ENCODE measurements around the gene PLEKHM3. TPM values are rescaled to one million over a fixed set of nuclear protein-coding genes. Genes with fewer than 3 reads are reported as not detected.

PLEKHM3 gene
- total RNA-seq, 1 donor from 2014 or later: 18.3 TPM

DNA sequence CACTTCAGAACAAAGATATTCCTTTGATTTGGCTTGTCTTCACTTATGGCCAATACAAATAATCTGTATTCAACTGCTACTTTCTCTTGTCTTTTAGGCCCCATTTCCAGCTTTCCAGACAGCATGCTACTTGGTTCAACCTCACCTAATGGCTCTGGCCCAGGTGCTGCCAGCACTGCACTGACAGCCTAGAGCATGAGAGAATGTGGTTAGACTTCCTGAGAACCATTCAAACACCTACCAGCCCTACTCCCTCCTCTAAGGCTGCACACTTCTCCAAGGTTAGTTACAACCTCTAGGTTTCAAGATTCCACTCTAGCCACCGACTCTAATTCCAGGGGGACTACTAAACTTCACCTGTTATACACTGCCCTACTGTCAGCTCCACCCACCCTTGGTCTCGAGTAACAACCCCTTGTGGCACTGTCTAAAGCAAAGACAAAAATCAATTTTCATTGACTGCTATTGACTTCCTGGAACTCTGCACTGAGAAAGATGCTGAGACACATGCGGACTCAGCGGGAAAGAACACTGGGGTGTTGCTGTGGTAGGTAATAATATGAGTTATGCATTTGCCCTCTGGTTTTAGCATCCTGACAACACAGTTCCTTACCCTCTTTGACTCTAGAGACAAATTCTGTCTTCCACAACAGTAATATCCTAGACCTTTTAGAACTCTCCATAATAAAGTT lies 38.2 kb downstream of the PLEKHM3 start:
- Histone ChIP-seq H3K9me3 (no peaks in the 10 kb centered on the region), H3K4me3 (no peak overlapping the region), H3K27me3 (no peaks in the 10 kb centered on the region), H3K4me1 (no peaks in the 10 kb centered on the region), H3K27ac (no peak overlapping the region), H3K36me3 (no peaks in the 10 kb centered on the region)
- TF ChIP-seq, protein P1, sequence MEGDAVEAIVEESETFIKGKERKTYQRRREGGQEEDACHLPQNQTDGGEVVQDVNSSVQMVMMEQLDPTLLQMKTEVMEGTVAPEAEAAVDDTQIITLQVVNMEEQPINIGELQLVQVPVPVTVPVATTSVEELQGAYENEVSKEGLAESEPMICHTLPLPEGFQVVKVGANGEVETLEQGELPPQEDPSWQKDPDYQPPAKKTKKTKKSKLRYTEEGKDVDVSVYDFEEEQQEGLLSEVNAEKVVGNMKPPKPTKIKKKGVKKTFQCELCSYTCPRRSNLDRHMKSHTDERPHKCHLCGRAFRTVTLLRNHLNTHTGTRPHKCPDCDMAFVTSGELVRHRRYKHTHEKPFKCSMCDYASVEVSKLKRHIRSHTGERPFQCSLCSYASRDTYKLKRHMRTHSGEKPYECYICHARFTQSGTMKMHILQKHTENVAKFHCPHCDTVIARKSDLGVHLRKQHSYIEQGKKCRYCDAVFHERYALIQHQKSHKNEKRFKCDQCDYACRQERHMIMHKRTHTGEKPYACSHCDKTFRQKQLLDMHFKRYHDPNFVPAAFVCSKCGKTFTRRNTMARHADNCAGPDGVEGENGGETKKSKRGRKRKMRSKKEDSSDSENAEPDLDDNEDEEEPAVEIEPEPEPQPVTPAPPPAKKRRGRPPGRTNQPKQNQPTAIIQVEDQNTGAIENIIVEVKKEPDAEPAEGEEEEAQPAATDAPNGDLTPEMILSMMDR (IDR thresholded peaks at IDR 0.05): no peak
- intact Hi-C loops (cut with DNase I): no loop called here
- DNase-seq (ENCODE audit: low spot score in 2 of 2): no peak

DNA sequence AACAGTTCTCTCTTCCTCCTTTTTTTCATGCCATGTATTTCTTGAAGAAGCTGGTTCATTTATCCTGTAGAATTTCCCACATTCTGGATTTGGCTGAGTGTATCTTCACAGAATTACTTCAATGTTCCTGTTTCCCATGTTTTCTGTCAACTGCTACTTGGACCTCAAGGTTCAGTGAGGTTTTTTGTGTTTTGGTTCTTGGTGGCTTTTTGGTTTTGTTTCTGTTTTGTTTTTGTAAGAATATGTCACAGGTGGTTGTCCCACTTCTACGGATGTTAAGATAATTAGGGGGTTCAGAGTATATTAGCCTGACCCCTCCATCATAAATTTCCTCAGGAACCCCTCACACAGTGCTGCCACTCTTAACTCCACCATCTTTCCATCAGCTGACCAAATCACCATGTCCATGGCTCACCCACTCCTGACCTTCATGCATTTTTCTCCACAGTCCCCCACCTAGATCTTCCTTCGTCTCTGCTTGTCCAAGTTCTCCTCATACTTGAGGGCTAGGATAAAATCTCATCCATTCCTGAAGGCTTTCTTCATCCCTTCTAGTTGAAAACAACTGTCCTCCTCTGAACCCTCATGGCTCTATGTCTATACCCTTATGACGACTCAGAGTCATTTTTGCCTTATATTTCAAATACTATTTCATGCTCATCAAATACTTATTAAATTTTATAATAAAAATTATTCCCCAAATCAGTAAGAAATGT lies 40.4 kb downstream of the PLEKHM3 start:
- TF ChIP-seq, protein P1 (IDR thresholded peaks at IDR 0.05): no peak
- no peak overlapping the region for H3K27ac ChIP-seq
- no peaks in the 10 kb centered on the region for H3K27me3 ChIP-seq
- H3K4me1 ChIP-seq: no peaks in the 10 kb centered on the region
- no peaks in the 10 kb centered on the region for H3K9me3 ChIP-seq
- no peak overlapping the region for H3K4me3 ChIP-seq
- intact Hi-C loops (cut with DNase I): no loop called here
- no peaks in the 10 kb centered on the region for H3K36me3 ChIP-seq
- DNase-seq (ENCODE audit: low spot score in 2 of 2): no peak

DNA sequence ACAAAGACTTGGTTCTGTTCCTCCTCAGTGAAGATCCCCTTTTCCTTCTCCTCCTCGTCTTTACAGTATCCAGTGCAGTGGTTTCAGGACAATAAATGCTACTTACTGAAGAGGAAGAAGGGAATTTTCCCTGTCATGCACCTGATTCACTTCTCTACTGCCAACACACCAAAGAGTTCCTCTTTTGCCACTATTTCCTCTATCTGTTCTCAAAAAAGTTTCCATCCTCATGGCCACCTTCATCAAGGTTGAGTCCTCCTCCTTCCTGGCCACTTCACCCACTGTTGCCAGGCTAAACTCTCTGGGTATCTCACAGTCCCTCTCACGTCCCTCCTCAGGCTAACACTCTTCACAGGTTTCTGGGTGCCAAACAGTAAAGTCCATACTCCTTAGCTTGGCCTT lies 41.7 kb downstream of the PLEKHM3 start:
- TF ChIP-seq, protein P1 (IDR thresholded peaks at IDR 0.05): no peak
- intact Hi-C loops (cut with DNase I): no loop called here
- Histone ChIP-seq H3K4me3 (no peak overlapping the region), H3K27me3 (no peaks in the 10 kb centered on the region), H3K9me3 (no peaks in the 10 kb centered on the region), H3K36me3 (no peaks in the 10 kb centered on the region), H3K27ac (no peak overlapping the region), H3K4me1 (no peaks in the 10 kb centered on the region)
- DNase-seq (ENCODE audit: low spot score in 2 of 2): no peak

DNA sequence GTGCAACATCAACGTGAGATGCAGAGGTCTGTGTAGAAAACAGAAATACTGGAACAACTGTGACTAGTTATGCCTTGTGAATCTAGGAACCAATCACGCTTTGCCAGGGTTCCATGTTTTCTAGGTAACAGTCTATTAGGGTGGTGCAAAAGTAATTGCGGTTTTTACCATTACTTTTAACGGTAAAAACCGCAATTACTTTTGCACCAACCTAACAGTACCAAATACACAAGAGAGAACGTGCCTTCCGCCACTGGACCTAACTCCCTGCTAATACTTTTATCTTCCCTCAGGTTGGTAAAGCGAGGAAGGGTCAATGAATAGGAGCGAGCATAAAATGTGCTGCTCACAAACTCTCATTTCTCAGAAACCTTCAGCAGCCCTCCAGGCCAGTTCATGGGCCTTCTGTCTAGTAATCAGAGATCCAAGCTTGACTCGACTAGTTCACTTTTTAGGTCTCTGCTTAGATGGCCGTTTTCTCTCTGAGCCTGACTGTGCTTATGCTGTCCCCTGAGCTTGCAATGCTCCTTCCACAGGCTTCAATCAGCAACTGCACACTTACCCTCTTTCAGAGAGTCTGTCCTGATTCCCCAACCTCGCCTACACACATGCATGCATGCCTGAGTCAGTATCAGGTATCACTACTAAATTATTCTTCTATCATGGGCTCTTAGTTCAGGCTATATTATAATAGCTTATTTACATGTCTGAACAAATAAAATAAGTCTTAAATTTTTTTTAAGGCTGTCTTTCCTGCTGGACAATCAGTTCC lies 47.0 kb downstream of the PLEKHM3 start:
- TF ChIP-seq, protein P1 (IDR thresholded peaks at IDR 0.05): no peak
- Histone ChIP-seq H3K36me3 (peaks cover 8 to 10% of the 10 kb centered on the region in 2 donors), H3K4me1 (no peaks in the 10 kb centered on the region), H3K27ac (no peak overlapping the region), H3K9me3 (no peaks in the 10 kb centered on the region), H3K4me3 (no peak overlapping the region), H3K27me3 (no peaks in the 10 kb centered on the region)
- DNase-seq (ENCODE audit: low spot score in 2 of 2): no peak
- intact Hi-C loops (cut with DNase I): no loop called here

DNA sequence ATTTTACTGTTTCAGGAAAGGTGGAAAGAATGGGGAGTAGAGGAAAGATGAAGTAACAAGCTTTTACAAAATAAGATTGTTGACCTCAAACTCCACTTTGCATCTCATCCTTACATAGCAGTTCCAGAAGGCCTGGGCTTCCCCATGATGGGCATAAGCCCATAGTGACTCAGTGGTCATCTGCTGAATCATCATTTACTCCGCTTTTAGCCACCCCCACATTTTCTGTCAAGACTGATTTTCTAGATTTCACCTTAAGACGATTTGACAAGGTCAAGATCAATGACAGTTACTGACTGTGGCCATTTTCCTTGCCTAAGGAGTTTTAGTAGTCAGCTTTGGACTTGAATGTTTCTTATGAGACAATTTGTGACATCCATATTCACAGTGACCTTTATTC lies 49.4 kb downstream of the PLEKHM3 start:
- Histone ChIP-seq H3K4me1 (peaks cover 0 to under 1% of the 10 kb centered on the region in 2 donors), H3K27ac (no peak overlapping the region), H3K4me3 (no peak overlapping the region), H3K9me3 (no peaks in the 10 kb centered on the region), H3K27me3 (no peaks in the 10 kb centered on the region), H3K36me3 (peaks cover 8 to 10% of the 10 kb centered on the region in 2 donors)
- TF ChIP-seq, protein P1 (IDR thresholded peaks at IDR 0.05): no peak
- DNase-seq (ENCODE audit: low spot score in 2 of 2): no peak
- intact Hi-C loops (cut with DNase I): no loop called here

Measured in ascending aorta (tissue), 2 donors.